Transverse colon (tissue), 4 donors: Measurements from ENCODE around the gene TRIML2. TPM values are rescaled to one million over a fixed set of nuclear protein-coding genes. Genes with fewer than 3 reads are reported as not detected.

ENCODE experiments used
- DNase-seq: peaks from one replicate; pipeline ENCODE4 v3.0.0-alpha.2; 2019
- H3K27ac ChIP-seq, 4 donors: fragments of 200-600 bp; sonication (generic); 2 replicates each; pipeline ENCODE4 v1.5.1; 2016 to 2018; ENCODE audit warnings: inconsistent platforms in 4 of 4
- H3K27me3 ChIP-seq: fragments of 200-600 bp; sonication (generic); 2 replicates; pipeline ENCODE4 v1.5.1; 2017; ENCODE audit warnings: inconsistent platforms
- H3K36me3 ChIP-seq, 4 donors: fragments of 200-600 bp; sonication (generic); 2 replicates each; pipeline ENCODE4 v1.5.1; 2017 to 2019; ENCODE audit warnings: inconsistent platforms in 4 of 4
- H3K4me1 ChIP-seq, 4 donors: fragments of 200-600 bp; sonication (generic); 2 replicates each; pipeline ENCODE4 v1.5.1; 2017 to 2020; ENCODE audit warnings: inconsistent platforms in 4 of 4
- H3K4me3 ChIP-seq, 4 donors: fragments of 200-600 bp; sonication (generic); 1 replicate in 1 of 4; 2 replicates in 3 of 4; pipeline versions ENCODE4 v1.5.1 to v1.6.1; 2017 to 2019; ENCODE audit warnings: inconsistent platforms in 4 of 4
- H3K9me3 ChIP-seq, 2 donors: fragments of 200-600 bp; sonication (generic); 2 replicates each; pipeline ENCODE4 v1.5.1; 2017 to 2019; ENCODE audit warnings: inconsistent platforms in 2 of 2
- EP300 ChIP-seq: sonication (generic); formaldehyde crosslinking; IDR thresholded peaks from one replicate; pipeline ENCODE4 v1.6.1; 2017; ENCODE audit warnings: antibody characterized with exemption, low read depth
- POLR2A ChIP-seq: fragments of 450-650 bp; IDR thresholded peaks from one replicate; pipeline ENCODE4 v1.6.1; 2016; ENCODE audit warnings: antibody characterized with exemption, mild to moderate bottlenecking, moderate library complexity
- POLR2AphosphoS5 ChIP-seq, 3 donors: sonication (generic); formaldehyde crosslinking; IDR thresholded peaks; one replicate each; pipeline ENCODE4 v1.6.1; 2016; ENCODE audit warnings: antibody characterized with exemption in 3 of 3
- WGBS, 2 donors: methylation state at CpG; one replicate each; pipeline ENCODE4 v1.1.5; 2018; ENCODE audit warnings: low coverage in 1 of 2; 5-methylcytosine and 5-hydroxymethylcytosine counted together
- in situ Hi-C, 4 donors: fragments of 200-750 bp; cut with MboI; loops; one replicate each; pipeline versions ENCODE4 v1.15.0 to v1.15.1; 2017; ENCODE audit warnings: low sequenced_read_pairs in 3 of 4, low pct_ligation_motif_present in 1 of 4, low pct_unique_long_range_greater_than_20kb in 1 of 4
- intact Hi-C: fragments of 100-400 bp; cut with DNase I; formaldehyde crosslinking; loops from one replicate; pipeline ENCODE4 v1.15.1; 2023; ENCODE audit warnings: low total_unique reads
- total RNA-seq, 4 donors: library from RNA; depleted of rRNA; stranded (reverse); fragments of >200 nt; gene quantifications; one replicate each; pipeline ENCODE4 v1.1.0, GENCODE V29; 2016
- TF ChIP-seq, protein P1 (sequence below), 5 experiments: fragments of 200-600 bp in 3 of 5; fragments of 450-650 bp in 2 of 5; sonication (generic) in 3 of 5; IDR thresholded peaks; 1 replicate in 2 of 5; 2 replicates in 3 of 5; pipeline ENCODE4 v1.5.1; 2016 to 2017; ENCODE audit warnings: antibody characterized with exemption in 5 of 5, inconsistent platforms in 3 of 5, mild to moderate bottlenecking in 2 of 5, moderate library complexity in 1 of 5

The TRIML2 gene
- total RNA-seq, 4 donors from 2014 or later: not detected

DNA sequence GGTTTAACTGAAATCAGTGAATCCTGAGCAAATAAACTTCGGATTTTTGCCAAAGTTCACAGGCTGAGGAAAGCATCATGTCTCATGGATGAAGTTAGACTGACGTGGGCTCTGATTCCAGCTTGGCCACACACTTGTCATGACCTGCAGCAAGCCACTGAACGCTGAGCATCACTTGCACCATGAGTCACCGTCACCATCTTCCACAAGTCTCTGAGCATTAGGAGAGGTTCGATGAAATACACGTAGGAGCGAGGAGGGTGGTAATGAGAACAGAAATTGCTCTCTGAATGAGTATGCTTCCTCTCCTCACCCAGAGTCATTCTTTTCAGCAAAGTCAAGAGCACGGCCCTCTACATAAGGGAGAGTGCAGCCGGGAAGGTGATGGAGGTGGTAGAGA, 3.8 kb upstream of the TRIML2 start:
- no peak overlapping the region for H3K27ac ChIP-seq
- H3K4me1 ChIP-seq: no peaks in the 10 kb centered on the region
- H3K4me3 ChIP-seq: no peak overlapping the region
- H3K27me3 ChIP-seq: no peaks in the 10 kb centered on the region
- intact Hi-C loops (no loop called here), in situ Hi-C loops (no loop called here)
- H3K36me3 ChIP-seq: no peaks in the 10 kb centered on the region
- TF ChIP-seq, protein P1, sequence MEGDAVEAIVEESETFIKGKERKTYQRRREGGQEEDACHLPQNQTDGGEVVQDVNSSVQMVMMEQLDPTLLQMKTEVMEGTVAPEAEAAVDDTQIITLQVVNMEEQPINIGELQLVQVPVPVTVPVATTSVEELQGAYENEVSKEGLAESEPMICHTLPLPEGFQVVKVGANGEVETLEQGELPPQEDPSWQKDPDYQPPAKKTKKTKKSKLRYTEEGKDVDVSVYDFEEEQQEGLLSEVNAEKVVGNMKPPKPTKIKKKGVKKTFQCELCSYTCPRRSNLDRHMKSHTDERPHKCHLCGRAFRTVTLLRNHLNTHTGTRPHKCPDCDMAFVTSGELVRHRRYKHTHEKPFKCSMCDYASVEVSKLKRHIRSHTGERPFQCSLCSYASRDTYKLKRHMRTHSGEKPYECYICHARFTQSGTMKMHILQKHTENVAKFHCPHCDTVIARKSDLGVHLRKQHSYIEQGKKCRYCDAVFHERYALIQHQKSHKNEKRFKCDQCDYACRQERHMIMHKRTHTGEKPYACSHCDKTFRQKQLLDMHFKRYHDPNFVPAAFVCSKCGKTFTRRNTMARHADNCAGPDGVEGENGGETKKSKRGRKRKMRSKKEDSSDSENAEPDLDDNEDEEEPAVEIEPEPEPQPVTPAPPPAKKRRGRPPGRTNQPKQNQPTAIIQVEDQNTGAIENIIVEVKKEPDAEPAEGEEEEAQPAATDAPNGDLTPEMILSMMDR (IDR thresholded peaks at IDR 0.05): no peak
- TF ChIP-seq EP300: no peak
- no peaks in the 10 kb centered on the region for H3K9me3 ChIP-seq
- DNase-seq: no peak
- WGBS, 2 donors: 83 to 87% methylated on average over 9 of the region's 9 CpGs

DNA sequence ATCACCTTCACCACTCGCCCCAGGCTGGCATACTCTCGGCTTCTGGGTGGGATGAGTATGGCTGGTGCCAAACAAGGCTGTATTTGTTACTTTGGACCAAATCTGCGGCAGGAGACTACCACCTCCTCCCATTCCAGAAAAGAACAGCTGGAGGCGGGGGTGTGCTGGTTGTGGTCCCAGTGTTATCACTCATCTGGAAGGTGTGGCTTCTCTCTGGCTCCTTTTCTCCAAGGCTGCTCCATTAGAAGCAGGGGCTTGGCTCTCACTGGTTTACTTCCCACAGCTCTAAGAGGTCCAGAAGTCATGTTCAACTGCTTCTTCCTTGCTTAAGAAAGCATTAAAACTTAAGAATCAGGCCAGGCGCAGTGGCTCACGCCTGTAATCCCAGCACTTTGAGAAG, 2.6 kb upstream of the TRIML2 start:
- 86% methylated on average over 6 of the region's 6 CpGs; no CpG with 5 or more reads in 1 of the 2 donors for WGBS, 2 donors
- Histone ChIP-seq H3K27me3 (no peaks in the 10 kb centered on the region), H3K4me3 (no peak overlapping the region), H3K36me3 (no peaks in the 10 kb centered on the region), H3K4me1 (no peaks in the 10 kb centered on the region), H3K9me3 (no peaks in the 10 kb centered on the region), H3K27ac (no peak overlapping the region)
- in situ Hi-C loops (no loop called here), intact Hi-C loops (no loop called here)
- DNase-seq: no peak
- TF ChIP-seq, protein P1 (IDR thresholded peaks at IDR 0.05): no peak

DNA sequence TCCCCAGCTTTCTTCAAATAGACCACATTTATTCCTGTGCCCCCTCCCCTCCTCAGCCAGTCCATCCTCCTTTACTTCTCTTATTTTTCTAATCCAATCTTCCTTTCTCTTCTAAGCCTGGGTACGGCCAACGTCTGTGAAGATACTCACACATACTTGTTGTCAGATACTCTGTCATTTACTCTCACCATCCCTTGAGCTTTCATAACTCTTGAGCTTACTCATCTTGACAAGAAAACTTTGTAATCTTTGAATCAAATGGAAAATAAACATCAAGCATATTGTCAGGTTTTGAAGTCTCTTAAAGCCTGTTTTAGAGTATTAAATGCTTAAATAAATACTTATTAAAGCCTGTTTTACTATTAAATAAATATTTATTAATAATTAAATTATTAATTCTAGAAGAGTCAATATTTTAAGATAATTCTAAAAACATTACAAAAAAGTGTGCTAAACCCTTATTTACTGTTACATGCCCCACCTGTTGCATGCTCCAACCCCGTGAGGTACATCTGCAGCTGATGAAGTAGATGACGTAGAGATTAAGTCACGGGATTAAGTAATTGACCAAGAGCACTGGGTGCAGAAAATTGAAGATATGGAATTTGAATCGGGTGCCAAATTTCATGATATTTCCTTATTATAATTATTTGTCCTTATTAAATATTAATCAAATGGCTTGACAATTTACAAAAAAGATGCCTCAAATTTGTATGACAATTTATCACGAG, 1.5 kb upstream of the TRIML2 start:
- intact Hi-C loops: no loop called here
- TF ChIP-seq, protein P1 (IDR thresholded peaks at IDR 0.05): no peak
- TF ChIP-seq POLR2A: no peak
- TF ChIP-seq POLR2AphosphoS5 (IDR thresholded peaks at IDR 0.05): no peak
- no peak for TF ChIP-seq EP300
- H3K27me3 ChIP-seq: no peaks in the 10 kb centered on the region
- H3K36me3 ChIP-seq: no peaks in the 10 kb centered on the region
- H3K4me3 ChIP-seq: no peak overlapping the region
- no peak overlapping the region for H3K27ac ChIP-seq
- WGBS, 2 donors: 66 to 68% methylated on average over 7 of the region's 7 CpGs
- DNase-seq: no peak
- H3K9me3 ChIP-seq: no peaks in the 10 kb centered on the region
- no peaks in the 10 kb centered on the region for H3K4me1 ChIP-seq
- in situ Hi-C loops: no loop called here

DNA sequence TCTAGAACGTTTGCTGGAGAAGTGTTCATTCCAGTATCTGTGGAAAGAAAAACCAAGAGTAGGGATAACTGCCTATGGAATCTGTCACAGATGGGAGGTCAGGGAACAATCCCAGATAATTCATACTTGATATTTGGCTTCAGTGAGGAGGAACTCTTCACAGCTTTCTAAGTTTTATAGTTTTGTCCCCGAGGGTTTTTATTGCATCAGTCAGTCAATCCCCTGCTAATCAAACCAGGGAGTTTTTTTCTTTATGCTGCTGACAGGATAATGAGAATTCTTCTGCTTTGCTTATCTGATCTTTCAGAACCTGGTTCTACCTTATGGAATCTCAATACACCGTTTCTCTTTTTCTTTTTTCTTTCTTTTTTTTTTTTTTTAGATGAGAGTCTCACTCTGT, 633 bp upstream of the TRIML2 start:
- H3K36me3 ChIP-seq: no peaks in the 10 kb centered on the region
- H3K4me1 ChIP-seq: no peaks in the 10 kb centered on the region
- no peak for DNase-seq
- TF ChIP-seq POLR2A (no peak), POLR2AphosphoS5 (IDR thresholded peaks at IDR 0.05) (no peak), EP300 (no peak)
- TF ChIP-seq, protein P1 (IDR thresholded peaks at IDR 0.05): no peak
- H3K27me3 ChIP-seq: no peaks in the 10 kb centered on the region
- H3K27ac ChIP-seq: no peak overlapping the region
- intact Hi-C loops: no loop called here
- H3K9me3 ChIP-seq: no peaks in the 10 kb centered on the region
- 19 to 22% methylated on average over 3 of the region's 3 CpGs for WGBS, 2 donors
- H3K4me3 ChIP-seq: no peak overlapping the region
- in situ Hi-C loops: no loop called here
